HepG2 (cell line): ENCODE results near the gene TCN2. TPM values are rescaled to one million over a fixed set of nuclear protein-coding genes. Genes with fewer than 3 reads are reported as not detected.

Source experiments
- ATAC-seq: fragments of 200-7000 bp; cut with Tn5 transposase; 3 replicates; pipeline ENCODE4 v1.9.1; 2020; ENCODE audit warnings: mild to moderate bottlenecking, moderate library complexity
- BruUV-seq: library from RNA; stranded (reverse); fragments of 400-500 nt; replicated peaks from 2 replicates; lab custom pipeline; 2021; lab: Mats Ljungman, UMichigan
- CTCF ChIA-PET: fragments of 300-600 bp; formaldehyde crosslinking; extraction: SDS; loops from one replicate; lab custom pipeline; 2021; ENCODE audit warnings: low total read pairs, inconsistent platforms, low intra/inter-chr PET ratio; lab: Yijun Ruan, JAX
- POLR2A ChIA-PET: fragments of 350-600 bp; sonication (Branson Sonifier 250); formaldehyde crosslinking; loops from one replicate; lab custom pipeline; 2020; ENCODE audit warnings: antibody characterized with exemption, inconsistent platforms; lab: Yijun Ruan, JAX
- DNase-seq: peaks from one replicate; pipeline ENCODE4 v3.0.0-alpha.2; 2015; ENCODE audit warnings: low spot score
- FAIRE-seq: peaks from 3 replicates; lab custom pipeline; 2011; peaks lifted over from hg19 to GRCh38; lab: Jason Lieb, UNC
- H2AFZ ChIP-seq: one replicate; pipeline ENCODE4 v1.6.1; 2011; ENCODE audit warnings: low read length, inconsistent platforms
- H3K27ac ChIP-seq: fragments of 300-600 bp; 3 replicates; pipeline ENCODE4 v1.8.0; 2011; ENCODE audit warnings: mixed run types, mild to moderate bottlenecking, mixed read lengths, low read length, inconsistent platforms; ENCODE audit not compliant: insufficient read depth; ENCODE audit errors: extremely low read length
- H3K27me3 ChIP-seq, 2 experiments: fragments of 200-600 bp in 1 of 2; 2 replicates in 1 of 2; 3 replicates in 1 of 2; pipeline versions ENCODE4 v1.6.0 to v1.8.0; 2011; ENCODE audit warnings: low read length in 2 of 2, mild to moderate bottlenecking in 2 of 2, moderate library complexity in 2 of 2, inconsistent platforms in 1 of 2; ENCODE audit not compliant: insufficient read depth in 2 of 2, control insufficient read depth in 1 of 2
- H3K36me3 ChIP-seq, 2 experiments: fragments of 200-600 bp in 1 of 2; replicated peaks in 1 of 2; 2 replicates in 1 of 2; 3 replicates in 1 of 2; pipeline versions ENCODE4 v1.5.1 to v1.8.0; 2011; ENCODE audit warnings: low read length in 2 of 2, inconsistent platforms in 1 of 2; ENCODE audit not compliant: insufficient read depth in 2 of 2, control insufficient read depth in 1 of 2
- H3K4me1 ChIP-seq: 2 replicates; pipeline ENCODE4 v1.5.1; 2012; ENCODE audit warnings: low read length, inconsistent platforms; ENCODE audit not compliant: insufficient read depth
- H3K4me2 ChIP-seq: 2 replicates; pipeline ENCODE4 v1.6.0; 2011; ENCODE audit warnings: low read depth, low read length, inconsistent platforms
- H3K4me3 ChIP-seq, 3 experiments: fragments of 200-600 bp in 1 of 3; sonication (generic), shearing (Covaris generic) in 1 of 3; replicated peaks in 1 of 3; 2 replicates each; pipeline ENCODE4 v1.5.1; 2011 to 2016; ENCODE audit warnings: low read length in 3 of 3, inconsistent platforms in 2 of 3, low read depth in 2 of 3, mild to moderate bottlenecking in 2 of 3, control low read depth in 1 of 3, mixed read lengths in 1 of 3; ENCODE audit not compliant: insufficient read depth in 1 of 3
- H3K79me2 ChIP-seq: one replicate; pipeline ENCODE4 v1.6.1; 2011; ENCODE audit warnings: low read length, inconsistent platforms; ENCODE audit not compliant: insufficient read depth
- H3K9ac ChIP-seq: 2 replicates; pipeline ENCODE4 v1.6.0; 2011; ENCODE audit warnings: mild to moderate bottlenecking, low read depth, low read length, inconsistent platforms; ENCODE audit not compliant: insufficient read depth
- H3K9me3 ChIP-seq: 2 replicates; pipeline ENCODE4 v1.5.1; 2012; ENCODE audit warnings: mild to moderate bottlenecking, low read length
- H4K20me1 ChIP-seq: 2 replicates; pipeline ENCODE4 v1.6.0; 2011; ENCODE audit warnings: inconsistent platforms, mild to moderate bottlenecking, low read length, moderate library complexity; ENCODE audit not compliant: insufficient read depth
- GABPA ChIP-seq, 2 experiments: IDR thresholded peaks; 2 replicates each; pipeline ENCODE4 v1.6.1; 2011 to 2016; ENCODE audit warnings: low read depth in 2 of 2, low read length in 1 of 2, missing biosample characterization in 1 of 2, missing genetic modification characterization in 1 of 2
- GLI4 ChIP-seq: sonication (generic); formaldehyde crosslinking; IDR thresholded peaks from 2 replicates; pipeline ENCODE4 v1.5.1; 2020; ENCODE audit warnings: missing genetic modification reagents, mild to moderate bottlenecking, moderate library complexity, borderline replicate concordance
- MTF1 ChIP-seq: sonication (generic); formaldehyde crosslinking; IDR thresholded peaks from 2 replicates; pipeline ENCODE4 v1.5.0; 2020; ENCODE audit warnings: missing genetic modification reagents
- NCOR1 ChIP-seq: fragments of 200-600 bp; sonication (generic); IDR thresholded peaks from 2 replicates; pipeline ENCODE4 v1.7.0; 2017; ENCODE audit warnings: antibody characterized with exemption, low read length, borderline replicate concordance
- POGK ChIP-seq: sonication (generic); formaldehyde crosslinking; conservative IDR thresholded peaks from 2 replicates; pipeline ENCODE4 v1.8.0; 2022; ENCODE audit warnings: mild to moderate bottlenecking, moderate library complexity, missing genetic modification reagents
- RBM22 ChIP-seq: fragments of 200-400 bp; formaldehyde crosslinking; optimal IDR thresholded peaks from 2 replicates; pipeline ENCODE3; 2017; ENCODE audit warnings: mild to moderate bottlenecking, low read length, moderate library complexity
- SNRNP70 ChIP-seq: fragments of 200-400 bp; formaldehyde crosslinking; IDR thresholded peaks from 2 replicates; pipeline ENCODE4 v1.6.1; 2017; ENCODE audit warnings: mild to moderate bottlenecking, low read depth, low read length, moderate library complexity
- STAG1 ChIP-seq: sonication (generic); formaldehyde crosslinking; IDR thresholded peaks from 2 replicates; pipeline ENCODE4 v1.4.0; 2020; ENCODE audit warnings: missing genetic modification reagents
- TBX3 ChIP-seq: fragments of 450-650 bp; IDR thresholded peaks from 2 replicates; pipeline ENCODE4 v1.6.1; 2017; ENCODE audit warnings: antibody characterized with exemption, mild to moderate bottlenecking, inconsistent platforms, borderline replicate concordance
- ZNF17 ChIP-seq: sonication (generic); formaldehyde crosslinking; IDR thresholded peaks from 2 replicates; pipeline ENCODE4 v1.5.0; 2020; ENCODE audit warnings: mild to moderate bottlenecking, missing genetic modification reagents
- ZNF446 ChIP-seq: sonication (generic); formaldehyde crosslinking; IDR thresholded peaks from 2 replicates; pipeline ENCODE4 v1.5.0; 2020; ENCODE audit warnings: mild to moderate bottlenecking, missing genetic modification reagents
- ZNF512 ChIP-seq: sonication (generic); formaldehyde crosslinking; IDR thresholded peaks from 2 replicates; pipeline ENCODE4 v1.4.0; 2020; ENCODE audit warnings: mild to moderate bottlenecking, missing genetic modification reagents
- ZZZ3 ChIP-seq: sonication (generic); formaldehyde crosslinking; IDR thresholded peaks from 2 replicates; pipeline ENCODE4 v1.4.0; 2020; ENCODE audit warnings: missing genetic modification reagents, mild to moderate bottlenecking, borderline replicate concordance
- WGBS: methylation state at CpG from one replicate; pipeline ENCODE4 v1.1.6; 2017; ENCODE audit warnings: low lambda C conversion rate; 5-methylcytosine and 5-hydroxymethylcytosine counted together
- in situ Hi-C: cut with HindIII; loops from 2 replicates; pipeline ENCODE4 v1.10.0; 2017; ENCODE audit warnings: low pct_unique_long_range_greater_than_20kb; ENCODE audit not compliant: extremely low pct_ligation_motif_present
- intact Hi-C: fragments of 100-400 bp; cut with micrococcal nuclease; formaldehyde crosslinking; loops from one replicate; pipeline ENCODE4 v1.10.0; 2022; ENCODE audit not compliant: unreplicated experiment
- polyA plus RNA-seq, 8 experiments: library from polyadenylated mRNA; depleted of rRNA in 3 of 8; stranded (reverse) in 7 of 8; unstranded in 1 of 8; fragments of >200 nt; fragmentation: Illumina TruSeq in 4 of 8; extraction: Trizol in 4 of 8; gene quantifications; 2 replicates each; pipeline versions ENCODE4 v1.2.1 to v1.2.3, GENCODE V29; 2011 to 2016; ENCODE audit warnings: low read depth in 4 of 8, missing spikeins in 1 of 8, mixed read lengths in 1 of 8; ENCODE audit not compliant: insufficient read depth in 1 of 8
- total RNA-seq, 5 experiments: library from RNA; depleted of rRNA; stranded (reverse); fragments of >200 nt; fragmentation: Illumina TruSeq; extraction: Trizol; gene quantifications; 2 replicates each; pipeline ENCODE4 v1.2.3, GENCODE V29; 2016; ENCODE audit warnings: low read depth in 1 of 5
- TF ChIP-seq, protein P1 (sequence below): sonication (generic); formaldehyde crosslinking; IDR thresholded peaks from 2 replicates; pipeline ENCODE4 v1.5.0; 2020; ENCODE audit warnings: mild to moderate bottlenecking, missing genetic modification reagents, borderline replicate concordance

Gene TCN2
- total and polyA plus RNA-seq, 2 of the 13 experiments (the other 11 are each of a cell fraction or from before 2014, with no cell fraction given): 0.29 to 0.31 TPM

DNA sequence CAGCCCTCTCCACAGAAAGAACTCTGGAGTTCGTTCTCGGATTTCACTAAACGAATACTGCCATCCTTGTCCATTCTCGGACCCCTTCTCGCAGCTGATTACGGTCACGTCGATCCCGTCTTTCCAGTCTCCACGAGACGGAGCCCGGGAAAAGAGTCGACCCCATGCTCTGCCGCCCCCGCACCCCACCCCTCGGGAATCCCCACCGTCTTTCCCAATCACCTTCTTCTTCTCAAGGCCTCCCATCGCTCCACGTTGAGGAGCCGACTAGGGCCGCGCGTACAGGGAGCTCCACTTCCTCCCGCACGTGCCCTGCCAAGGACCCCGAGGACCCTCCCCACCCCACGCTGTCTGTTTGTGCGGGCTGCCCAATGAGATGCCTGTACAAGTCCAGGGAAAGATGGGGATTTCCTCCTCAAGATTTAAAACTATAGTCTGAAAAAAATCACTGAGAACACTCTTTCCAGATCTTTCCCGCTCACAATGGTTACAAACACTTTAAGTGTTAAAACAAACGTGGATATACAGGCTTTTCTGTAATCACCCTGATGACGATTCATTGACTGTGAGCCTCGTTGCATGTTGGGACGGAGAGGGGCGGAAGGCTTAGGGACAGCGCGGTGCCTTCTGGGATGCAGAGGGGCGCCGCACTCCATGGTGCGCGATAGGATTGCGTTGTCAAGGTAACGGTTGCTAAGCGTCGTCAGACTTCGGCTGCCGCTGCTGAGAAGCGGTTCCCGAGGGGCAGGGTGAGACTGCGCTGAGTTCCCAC is 15.2 kb upstream of the TCN2 start, which contains the start of gene PES1:
TSS of gene PES1 (minus strand) at position 323 of the 772 bp plus-strand sequence. CDS start at position 246, 77 bp downstream.
- Histone ChIP-seq H3K4me3 (peak within 1 kb of the TSS; percentile 72 to 85 (median 84)), H3K36me3 (peaks cover 23 to 27% of the 10 kb centered on the region in 2 experiments), H3K27ac (peak within 1 kb of the TSS; percentile 86), H3K79me2 (peaks cover 27% of the 10 kb centered on the region), H3K9ac (peak within 1 kb of the TSS; percentile 94), H4K20me1 (no peaks in the 10 kb centered on the region; the same call in 1 of the 2 replicates), H2AFZ (peak within 1 kb of the TSS; percentile 35), H3K27me3 (peaks cover 1 to 6% of the 10 kb centered on the region in 2 experiments; a peak in 2 of 5 replicates), H3K4me2 (peak within 1 kb of the TSS; percentile 85), H3K4me1 (peaks cover 26% of the 10 kb centered on the region), H3K9me3 (no peaks in the 10 kb centered on the region)
- peak; percentile 97 for DNase-seq
- WGBS: 1% methylated on average over 44 of the region's 49 CpGs
- CTCF ChIA-PET: no interaction called here
- POLR2A ChIA-PET: interaction anchor here (1.2 to 1.7 kb wide), 6 partner anchors 15 to 377 kb away, joined by 4 to 10 read pairs (median 5); partner anchors contain the start of genes GAL3ST1, MORC2, TCN2 and TUG1
- ATAC-seq: peak; percentile 98
- FAIRE-seq: peak; percentile 99
- in situ Hi-C loops: no loop called here
- intact Hi-C loops: loop anchor here (2.0 kb wide), 1 partner anchor 17 kb away; the partner anchor contains the start of gene GAL3ST1
- no TSS peak for BruUV-seq
- no peak for TF ChIP-seq MTF1 (CRISPR knock-in tag)
- no peak for TF ChIP-seq ZNF446 (CRISPR knock-in tag)
- no peak for TF ChIP-seq SNRNP70
- 0 out of 2 replicates have a peak, but pooled peaks have one; percentile 51 for TF ChIP-seq GLI4 (CRISPR knock-in tag)
- peak; percentile 56 for TF ChIP-seq GABPA (IDR thresholded peaks at IDR 0.05; ENCODE audit: low read depth, low read length)
- TF ChIP-seq GABPA (CRISPR knock-in tag; IDR thresholded peaks at IDR 0.05; ENCODE audit: low read depth): peak; percentile 88
- TF ChIP-seq, protein P1, sequence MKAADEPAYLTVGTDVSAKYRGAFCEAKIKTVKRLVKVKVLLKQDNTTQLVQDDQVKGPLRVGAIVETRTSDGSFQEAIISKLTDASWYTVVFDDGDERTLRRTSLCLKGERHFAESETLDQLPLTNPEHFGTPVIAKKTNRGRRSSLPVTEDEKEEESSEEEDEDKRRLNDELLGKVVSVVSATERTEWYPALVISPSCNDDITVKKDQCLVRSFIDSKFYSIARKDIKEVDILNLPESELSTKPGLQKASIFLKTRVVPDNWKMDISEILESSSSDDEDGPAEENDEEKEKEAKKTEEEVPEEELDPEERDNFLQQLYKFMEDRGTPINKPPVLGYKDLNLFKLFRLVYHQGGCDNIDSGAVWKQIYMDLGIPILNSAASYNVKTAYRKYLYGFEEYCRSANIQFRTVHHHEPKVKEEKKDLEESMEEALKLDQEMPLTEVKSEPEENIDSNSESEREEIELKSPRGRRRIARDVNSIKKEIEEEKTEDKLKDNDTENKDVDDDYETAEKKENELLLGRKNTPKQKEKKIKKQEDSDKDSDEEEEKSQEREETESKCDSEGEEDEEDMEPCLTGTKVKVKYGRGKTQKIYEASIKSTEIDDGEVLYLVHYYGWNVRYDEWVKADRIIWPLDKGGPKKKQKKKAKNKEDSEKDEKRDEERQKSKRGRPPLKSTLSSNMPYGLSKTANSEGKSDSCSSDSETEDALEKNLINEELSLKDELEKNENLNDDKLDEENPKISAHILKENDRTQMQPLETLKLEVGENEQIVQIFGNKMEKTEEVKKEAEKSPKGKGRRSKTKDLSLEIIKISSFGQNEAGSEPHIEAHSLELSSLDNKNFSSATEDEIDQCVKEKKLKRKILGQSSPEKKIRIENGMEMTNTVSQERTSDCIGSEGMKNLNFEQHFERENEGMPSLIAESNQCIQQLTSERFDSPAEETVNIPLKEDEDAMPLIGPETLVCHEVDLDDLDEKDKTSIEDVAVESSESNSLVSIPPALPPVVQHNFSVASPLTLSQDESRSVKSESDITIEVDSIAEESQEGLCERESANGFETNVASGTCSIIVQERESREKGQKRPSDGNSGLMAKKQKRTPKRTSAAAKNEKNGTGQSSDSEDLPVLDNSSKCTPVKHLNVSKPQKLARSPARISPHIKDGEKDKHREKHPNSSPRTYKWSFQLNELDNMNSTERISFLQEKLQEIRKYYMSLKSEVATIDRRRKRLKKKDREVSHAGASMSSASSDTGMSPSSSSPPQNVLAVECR (CRISPR knock-in tag): peak; percentile 94
- no peak for TF ChIP-seq ZNF17 (CRISPR knock-in tag)
- TF ChIP-seq TBX3: peak; percentile 9; the same call in 1 of the 2 replicates
- peak; percentile 100 for TF ChIP-seq RBM22
- TF ChIP-seq STAG1 (CRISPR knock-in tag): no peak
- TF ChIP-seq ZZZ3: peak; percentile 44; the same call in 1 of the 2 replicates
- no peak for TF ChIP-seq ZNF512 (CRISPR knock-in tag)
- TF ChIP-seq NCOR1: no peak; the same call in 1 of the 2 replicates
- 0 out of 2 replicates have a peak, but pooled peaks have one; percentile 15 for TF ChIP-seq POGK (CRISPR knock-in tag)
